Naive thymus-derived CD4-positive, alpha-beta T cell (primary cell): ENCODE data around the gene IGFN1. TPM values are rescaled to one million over a fixed set of nuclear protein-coding genes. Genes with fewer than 3 reads are reported as not detected.

Source experiments
- ATAC-seq: fragments of 150-1000 bp; cut with Tn5 transposase; 2 replicates; pipeline ENCODE4 v1.10.0; 2021; ENCODE audit warnings: mild to moderate bottlenecking, moderate library complexity
- CTCF ChIA-PET: fragments of 350-600 bp; sonication (Branson Sonifier 250); formaldehyde crosslinking; loops from one replicate; lab custom pipeline; 2021; ENCODE audit warnings: antibody characterized with exemption; lab: Charles Lee
- POLR2A ChIA-PET: fragments of 350-600 bp; sonication (Branson Sonifier 250); formaldehyde crosslinking; loops from one replicate; lab custom pipeline; 2021; ENCODE audit warnings: antibody characterized with exemption, inconsistent platforms; lab: Charles Lee
- DNase-seq, 9 donors: peaks; one replicate each; pipeline versions ENCODE4 v3.0.0 to v3.0.0-alpha.2; 2020 to 2022; ENCODE audit warnings: mixed read lengths in 1 of 9
- H3K27ac ChIP-seq: one replicate; pipeline ENCODE4 v1.7.0; 2013; ENCODE audit warnings: mild to moderate bottlenecking, low read depth, low read length, moderate library complexity
- H3K27me3 ChIP-seq, 2 donors: one replicate each; pipeline ENCODE4 v1.7.0; 2013; ENCODE audit warnings: low read length in 2 of 2, mild to moderate bottlenecking in 2 of 2, moderate library complexity in 2 of 2; ENCODE audit not compliant: control insufficient read depth in 2 of 2, insufficient read depth in 2 of 2
- H3K36me3 ChIP-seq, 3 experiments: 1 replicate in 2 of 3; 2 replicates in 1 of 3; pipeline ENCODE4 v1.7.0; 2013; ENCODE audit warnings: low read length in 3 of 3, mild to moderate bottlenecking in 3 of 3, moderate library complexity in 1 of 3; ENCODE audit not compliant: insufficient read depth in 3 of 3, control insufficient read depth in 2 of 3
- H3K4me1 ChIP-seq, 2 donors: one replicate each; pipeline ENCODE4 v1.7.0; 2013; ENCODE audit warnings: low read length in 2 of 2, mild to moderate bottlenecking in 2 of 2, moderate library complexity in 1 of 2; ENCODE audit not compliant: control insufficient read depth in 2 of 2, insufficient read depth in 2 of 2
- H3K4me3 ChIP-seq: 2 replicates; pipeline ENCODE4 v1.7.0; 2013; ENCODE audit warnings: mild to moderate bottlenecking, low read length
- H3K9me3 ChIP-seq, 3 experiments: 1 replicate in 2 of 3; 2 replicates in 1 of 3; pipeline ENCODE4 v1.7.0; 2013; ENCODE audit warnings: low read length in 3 of 3; ENCODE audit not compliant: control insufficient read depth in 2 of 3
- H3K27ac Mint-ChIP-seq, 9 donors: one replicate each; pipeline ENCODE4 v1.8.0; 2020 to 2022; ENCODE audit warnings: mixed read lengths in 9 of 9, mild to moderate bottlenecking in 8 of 9, moderate library complexity in 5 of 9, inconsistent platforms in 2 of 9
- H3K27me3 Mint-ChIP-seq, 5 donors: one replicate each; pipeline ENCODE4 v1.8.0; 2021 to 2022; ENCODE audit warnings: mixed read lengths in 5 of 5, mild to moderate bottlenecking in 1 of 5
- H3K36me3 Mint-ChIP-seq, 5 donors: one replicate each; pipeline ENCODE4 v1.8.0; 2020 to 2022; ENCODE audit warnings: mixed read lengths in 5 of 5, mild to moderate bottlenecking in 3 of 5, inconsistent platforms in 1 of 5
- H3K4me1 Mint-ChIP-seq, 7 donors: one replicate each; pipeline ENCODE4 v1.8.0; 2020 to 2022; ENCODE audit warnings: mixed read lengths in 7 of 7, mild to moderate bottlenecking in 3 of 7, inconsistent platforms in 1 of 7
- H3K4me3 Mint-ChIP-seq, 10 donors: one replicate each; pipeline ENCODE4 v1.8.0; 2020 to 2022; ENCODE audit warnings: mild to moderate bottlenecking in 10 of 10, mixed read lengths in 10 of 10, moderate library complexity in 6 of 10, inconsistent platforms in 2 of 10
- H3K9me3 Mint-ChIP-seq, 11 donors: one replicate each; pipeline ENCODE4 v1.8.0; 2020 to 2022; ENCODE audit warnings: mixed read lengths in 11 of 11, mild to moderate bottlenecking in 4 of 11, inconsistent platforms in 1 of 11, moderate library complexity in 1 of 11
- intact Hi-C, 2 donors: fragments of 100-400 bp; cut with micrococcal nuclease; formaldehyde crosslinking; loops; one replicate each; pipeline ENCODE4 v1.15.1; 2023
- polyA plus RNA-seq, 2 donors: library from polyadenylated mRNA; unstranded; fragments of 300-500 nt; fragmentation: Illumina TruSeq; gene quantifications; one replicate each; pipeline ENCODE4 v1.2.3, GENCODE V29; 2021
- total RNA-seq, 6 experiments: library from RNA in 5 of 6; stranded (reverse) in 5 of 6; gene quantifications; 1 replicate in 5 of 6; 2 replicates in 1 of 6; pipeline ENCODE4 v1.2.3 and lab custom pipeline; 2021 to 2026

Gene IGFN1
- total and polyA plus RNA-seq, 7 experiments from 2014 or later: not detected

GRCh38 chr1:201217146-201217545, 26.5 kb downstream of the IGFN1 start:
- Mint-ChIP-seq H3K27ac (no peak overlapping the region), H3K4me3 (no peak overlapping the region), H3K27me3 (peaks cover 0 to 8% (median 3%) of the 10 kb centered on the region in 5 donors), H3K4me1 (peaks cover 0 to 1% (median 0%) of the 10 kb centered on the region in 7 donors), H3K36me3 (no peaks in the 10 kb centered on the region), H3K9me3 (no peaks in the 10 kb centered on the region)
- Histone ChIP-seq H3K27me3 (no peaks in the 10 kb centered on the region), H3K4me3 (no peak overlapping the region), H3K4me1 (no peaks in the 10 kb centered on the region), H3K27ac (no peak overlapping the region), H3K9me3 (no peaks in the 10 kb centered on the region), H3K36me3 (no peaks in the 10 kb centered on the region)
- no peak for DNase-seq
- no peak for ATAC-seq
- intact Hi-C loops: no loop called here
- ChIA-PET CTCF (no interaction called here), POLR2A (no interaction called here)

GRCh38 chr1:201217851-201218250, 27.2 kb downstream of the IGFN1 start:
- no peak overlapping the region for H3K27ac Mint-ChIP-seq
- H3K27me3 Mint-ChIP-seq: peaks cover 0 to 4% (median 0%) of the 10 kb centered on the region in 5 donors
- POLR2A ChIA-PET: no interaction called here
- Histone ChIP-seq H3K36me3 (no peaks in the 10 kb centered on the region), H3K4me1 (no peaks in the 10 kb centered on the region), H3K27ac (no peak overlapping the region), H3K4me3 (no peak overlapping the region), H3K27me3 (no peaks in the 10 kb centered on the region), H3K9me3 (no peaks in the 10 kb centered on the region)
- peaks cover 0 to 1% (median 0%) of the 10 kb centered on the region in 7 donors for H3K4me1 Mint-ChIP-seq
- DNase-seq (no peak), ATAC-seq (no peak)
- intact Hi-C loops: no loop called here
- no peaks in the 10 kb centered on the region for H3K36me3 Mint-ChIP-seq
- no peaks in the 10 kb centered on the region for H3K9me3 Mint-ChIP-seq
- no peak overlapping the region for H3K4me3 Mint-ChIP-seq
- CTCF ChIA-PET: no interaction called here

- DNase-seq (peak in 1 of 9 donors; percentile 8), ATAC-seq (no peak)
- Mint-ChIP-seq H3K4me3 (no peak overlapping the region), H3K27ac (peak overlapping the region in 1 of 9 donors; percentile 66), H3K4me1 (peaks cover 0 to 1% (median 0%) of the 10 kb centered on the region in 7 donors), H3K9me3 (no peaks in the 10 kb centered on the region), H3K27me3 (no peaks in the 10 kb centered on the region), H3K36me3 (no peaks in the 10 kb centered on the region)
- H3K9me3 ChIP-seq: no peaks in the 10 kb centered on the region
- H3K36me3 ChIP-seq: no peaks in the 10 kb centered on the region
- H3K4me1 ChIP-seq: no peaks in the 10 kb centered on the region
- no peak overlapping the region for H3K4me3 ChIP-seq
- ChIA-PET POLR2A (no interaction called here), CTCF (no interaction called here)
- intact Hi-C loops: no loop called here
- H3K27ac ChIP-seq: no peak overlapping the region
- no peaks in the 10 kb centered on the region for H3K27me3 ChIP-seq
Observed at GRCh38 chr1:201218409-201218808, 27.8 kb downstream of the IGFN1 start.

GRCh38 chr1:201219481-201220387, 29.1 kb downstream of the IGFN1 start:
- no peaks in the 10 kb centered on the region for H3K27me3 ChIP-seq
- no peak for DNase-seq
- no peaks in the 10 kb centered on the region for H3K4me1 ChIP-seq
- no peaks in the 10 kb centered on the region for H3K9me3 ChIP-seq
- H3K4me1 Mint-ChIP-seq: peaks cover 0 to 1% (median 0%) of the 10 kb centered on the region in 7 donors
- H3K4me3 ChIP-seq: no peak overlapping the region
- H3K36me3 ChIP-seq: no peaks in the 10 kb centered on the region
- ChIA-PET POLR2A (no interaction called here), CTCF (interaction anchor here (0.7 kb wide), 1 partner anchor 23 kb away, joined by 3 read pairs; no protein-coding TSS in a partner anchor)
- ATAC-seq: no peak
- no peak overlapping the region for H3K4me3 Mint-ChIP-seq
- intact Hi-C loops: no loop called here
- no peaks in the 10 kb centered on the region for H3K36me3 Mint-ChIP-seq
- no peaks in the 10 kb centered on the region for H3K9me3 Mint-ChIP-seq
- H3K27ac Mint-ChIP-seq: no peak overlapping the region
- no peaks in the 10 kb centered on the region for H3K27me3 Mint-ChIP-seq
- no peak overlapping the region for H3K27ac ChIP-seq

- peaks cover 0 to 1% (median 0%) of the 10 kb centered on the region in 7 donors for H3K4me1 Mint-ChIP-seq
- DNase-seq (no peak), ATAC-seq (no peak)
- CTCF ChIA-PET: interaction anchor here (0.7 to 0.8 kb wide), 2 partner anchors 17 to 24 kb away, joined by 3 to 4 read pairs; no protein-coding TSS in a partner anchor
- Histone ChIP-seq H3K27ac (no peak overlapping the region), H3K4me3 (no peak overlapping the region), H3K27me3 (no peaks in the 10 kb centered on the region), H3K36me3 (no peaks in the 10 kb centered on the region), H3K9me3 (no peaks in the 10 kb centered on the region), H3K4me1 (no peaks in the 10 kb centered on the region)
- no peaks in the 10 kb centered on the region for H3K9me3 Mint-ChIP-seq
- no peaks in the 10 kb centered on the region for H3K27me3 Mint-ChIP-seq
- POLR2A ChIA-PET: no interaction called here
- intact Hi-C loops: no loop called here
- no peak overlapping the region for H3K27ac Mint-ChIP-seq
- H3K4me3 Mint-ChIP-seq: no peak overlapping the region
- no peaks in the 10 kb centered on the region for H3K36me3 Mint-ChIP-seq
Observed at GRCh38 chr1:201220388-201220715, 29.7 kb downstream of the IGFN1 start.

- peak in 1 of 9 donors; percentile 15 for DNase-seq
- Mint-ChIP-seq H3K27me3 (no peaks in the 10 kb centered on the region), H3K4me1 (peaks cover 0 to 1% (median 0%) of the 10 kb centered on the region in 7 donors), H3K4me3 (no peak overlapping the region), H3K36me3 (no peaks in the 10 kb centered on the region), H3K27ac (no peak overlapping the region), H3K9me3 (no peaks in the 10 kb centered on the region)
- H3K27me3 ChIP-seq: no peaks in the 10 kb centered on the region
- no peak overlapping the region for H3K27ac ChIP-seq
- H3K4me1 ChIP-seq: no peaks in the 10 kb centered on the region
- intact Hi-C loops: no loop called here
- H3K4me3 ChIP-seq: no peak overlapping the region
- H3K36me3 ChIP-seq: no peaks in the 10 kb centered on the region
- H3K9me3 ChIP-seq: no peaks in the 10 kb centered on the region
- no peak for ATAC-seq
- POLR2A ChIA-PET: no interaction called here
- CTCF ChIA-PET: interaction anchor here (0.6 to 0.8 kb wide), 2 partner anchors 18 to 830 kb away, joined by 3 to 4 read pairs; no protein-coding TSS in a partner anchor
Observed at GRCh38 chr1:201221201-201221846, 30.7 kb downstream of the IGFN1 start.
